Panc1 (cell line): ENCODE data around the gene TMED4.

Experiments used
- CTCF ChIP-seq: fragments of 450-650 bp; IDR thresholded peaks from 2 replicates; pipeline ENCODE4 v1.5.1; 2017; ENCODE audit warnings: mild to moderate bottlenecking
- POLR2AphosphoS5 ChIP-seq: IDR thresholded peaks from 2 replicates; pipeline ENCODE4 v1.6.1; 2012; ENCODE audit warnings: mild to moderate bottlenecking, low read depth, low read length, moderate library complexity
- REST ChIP-seq, 2 experiments: IDR thresholded peaks; 2 replicates each; pipeline ENCODE4 v1.6.1; 2011 to 2012; ENCODE audit warnings: low read depth in 2 of 2, control low read depth in 1 of 2, low read length in 1 of 2, mild to moderate bottlenecking in 1 of 2, moderate library complexity in 1 of 2; ENCODE audit not compliant: insufficient read depth in 1 of 2
- SIN3A ChIP-seq: IDR thresholded peaks from 2 replicates; pipeline ENCODE4 v1.6.1; 2012; ENCODE audit warnings: low read depth, mild to moderate bottlenecking, low read length, moderate library complexity, borderline replicate concordance; ENCODE audit not compliant: insufficient read depth

- TF ChIP-seq CTCF: no peak
- TF ChIP-seq SIN3A: no peak
- TF ChIP-seq POLR2AphosphoS5: no peak
- TF ChIP-seq REST (IDR thresholded peaks at IDR 0.05; ENCODE audit: insufficient read depth in 1 of 2, low read depth in 2 of 2, low read length in 1 of 2): no peak
These were observed 46.5 kb downstream of the TMED4 start for GRCh38 chr7:44535348-44536064.
